Right renal pelvis (tissue), 4 donors: ENCODE results near the gene FALEC. TPM values are rescaled to one million over a fixed set of nuclear protein-coding genes. Genes with fewer than 3 reads are reported as not detected.

Experiments
- DNase-seq, 4 donors: peaks; one replicate each; pipeline ENCODE4 v3.0.0-alpha.2; 2013; ENCODE audit warnings: low read depth in 4 of 4, low spot score in 3 of 4, missing footprints in 1 of 4
- polyA plus RNA-seq, 4 donors: library from polyadenylated mRNA; unstranded; fragments of 120-200 nt; gene quantifications; one replicate each; pipeline ENCODE4 v1.2.1, GENCODE V29; 2013; ENCODE audit not compliant: insufficient read length in 4 of 4

FALEC gene
- polyA plus RNA-seq, result under 1 TPM in 2 of 4 donors, not detected in 2; 0.42 to 0.44 TPM

DNA sequence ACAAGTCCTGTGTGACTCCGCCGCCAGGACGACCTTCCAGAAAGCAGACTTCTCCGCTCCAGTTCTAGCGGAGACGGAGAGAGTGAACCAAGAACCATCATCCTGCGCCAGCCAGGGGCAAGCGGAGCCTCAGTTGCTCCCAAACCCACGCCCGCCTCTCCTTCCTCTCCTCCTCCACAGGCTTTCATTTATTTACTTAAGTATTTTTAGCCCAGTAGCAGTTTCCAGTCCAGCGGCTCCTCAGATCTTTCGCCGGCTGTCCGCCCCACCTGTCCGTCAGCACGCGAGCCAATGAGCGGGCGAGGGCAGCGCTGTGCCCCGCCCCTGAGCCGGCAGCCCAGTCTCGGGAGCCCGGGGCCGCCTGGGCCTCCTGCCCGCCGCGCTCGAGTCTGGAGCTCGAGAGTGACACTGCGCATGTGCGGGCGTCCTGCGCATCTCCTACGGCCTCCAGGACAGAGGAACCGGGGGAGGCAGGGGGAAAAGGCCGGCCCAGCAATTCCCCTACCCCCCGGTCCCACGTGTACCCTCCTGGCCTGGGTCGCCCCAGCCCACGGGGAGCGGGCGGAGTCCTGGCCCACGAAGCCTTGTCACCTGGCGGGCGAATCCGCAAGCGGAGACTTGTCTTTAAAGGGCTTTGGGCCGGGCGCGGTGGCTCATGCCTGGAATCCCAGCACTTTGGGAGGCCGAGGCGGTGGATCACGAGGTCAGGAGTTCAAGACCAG is at the start of gene FALEC:
Gene FALEC, plus strand, starts transcription at position 425 of the 722 bp plus-strand sequence.
- DNase-seq, result peak; percentile 87 to 94 (median 89)

GRCh38 chr1:150466964-150467363 is 48.6 kb upstream of the FALEC start:
- DNase-seq, result no peak

GRCh38 chr1:150469291-150469690 is 46.3 kb upstream of the FALEC start:
- DNase-seq, result no peak

DNA sequence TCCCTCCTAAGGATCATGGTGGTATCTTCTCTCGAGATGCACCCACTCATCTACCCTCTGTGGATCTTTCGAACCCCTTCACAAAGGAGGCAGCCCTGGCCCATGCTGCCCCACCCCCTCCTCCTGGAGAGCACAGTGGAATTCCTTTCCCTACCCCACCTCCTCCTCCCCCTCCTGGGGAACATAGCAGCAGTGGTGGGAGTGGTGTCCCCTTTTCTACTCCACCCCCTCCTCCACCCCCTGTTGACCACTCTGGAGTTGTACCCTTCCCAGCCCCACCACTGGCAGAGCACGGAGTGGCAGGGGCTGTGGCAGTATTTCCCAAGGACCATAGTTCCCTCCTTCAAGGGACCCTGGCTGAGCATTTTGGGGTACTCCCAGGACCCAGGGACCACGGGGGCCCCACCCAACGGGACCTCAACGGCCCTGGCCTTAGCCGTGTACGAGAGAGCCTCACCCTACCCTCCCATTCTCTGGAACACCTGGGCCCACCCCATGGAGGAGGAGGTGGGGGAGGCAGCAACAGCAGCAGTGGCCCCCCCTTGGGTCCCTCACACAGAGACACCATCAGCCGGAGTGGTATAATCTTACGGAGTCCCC is 42.9 kb upstream of the FALEC start:
- DNase-seq, result no peak

DNA sequence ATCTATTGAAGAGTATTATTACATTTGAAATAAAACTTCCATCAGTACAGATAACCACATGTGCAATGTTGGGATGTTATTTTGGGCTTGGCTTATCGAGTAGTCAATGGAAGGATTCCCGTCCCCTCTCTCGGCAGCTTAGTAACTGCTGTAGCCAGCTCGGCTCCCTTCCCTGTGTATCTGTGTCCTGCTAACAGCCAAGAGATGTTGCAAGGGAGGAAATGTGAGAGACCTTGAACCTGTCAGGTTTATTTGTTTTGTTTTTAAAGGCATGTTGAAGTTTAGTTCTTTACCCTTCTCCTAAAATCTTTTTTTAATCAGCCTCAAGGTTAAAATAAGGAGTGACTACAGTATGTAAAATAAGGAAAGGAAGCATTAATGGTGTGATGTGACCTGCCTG is 41.9 kb upstream of the FALEC start:
- no peak for DNase-seq

DNA sequence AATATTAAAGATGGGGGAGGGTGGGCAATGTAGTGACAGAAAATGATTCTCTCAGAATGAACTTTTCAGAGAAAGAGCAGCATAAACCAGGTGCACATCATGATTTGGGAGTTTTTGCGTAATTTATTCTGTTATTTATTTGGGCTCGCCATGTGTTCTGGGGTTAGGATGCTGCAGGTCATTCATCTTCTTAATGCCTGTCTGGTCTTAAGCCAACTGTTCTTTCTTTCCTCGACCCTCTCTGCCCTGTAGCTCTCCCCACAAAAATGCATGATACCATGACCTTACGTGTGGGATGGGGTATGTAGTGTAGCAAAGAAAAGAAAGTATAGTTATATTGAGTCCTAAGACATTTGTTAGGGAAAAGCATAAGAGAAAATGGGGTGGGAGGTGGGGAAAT is 40.7 kb upstream of the FALEC start:
- no peak for DNase-seq

DNA sequence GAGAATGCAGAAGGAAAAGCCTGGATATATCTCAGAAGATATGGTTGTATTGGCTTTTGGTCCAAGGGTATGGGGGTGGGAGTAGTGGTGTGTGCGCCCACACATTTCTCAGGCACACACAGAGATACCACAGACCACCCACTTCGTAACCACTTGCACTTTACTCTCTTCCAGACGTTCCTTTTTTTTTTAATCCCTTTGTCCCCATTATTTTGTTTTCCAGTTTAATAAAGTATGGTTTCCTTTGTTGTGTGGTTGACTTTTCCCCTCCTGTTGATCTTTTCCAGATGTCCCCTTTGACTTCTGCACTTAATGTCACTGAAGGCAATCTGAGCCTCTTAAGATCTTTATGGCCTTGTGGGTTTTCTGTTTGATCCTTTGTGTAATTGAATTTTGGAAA is 38.8 kb upstream of the FALEC start:
- no peak for DNase-seq

- DNase-seq, result no peak
Measured at GRCh38 chr1:150477320-150477719, 38.2 kb upstream of the FALEC start.

DNA sequence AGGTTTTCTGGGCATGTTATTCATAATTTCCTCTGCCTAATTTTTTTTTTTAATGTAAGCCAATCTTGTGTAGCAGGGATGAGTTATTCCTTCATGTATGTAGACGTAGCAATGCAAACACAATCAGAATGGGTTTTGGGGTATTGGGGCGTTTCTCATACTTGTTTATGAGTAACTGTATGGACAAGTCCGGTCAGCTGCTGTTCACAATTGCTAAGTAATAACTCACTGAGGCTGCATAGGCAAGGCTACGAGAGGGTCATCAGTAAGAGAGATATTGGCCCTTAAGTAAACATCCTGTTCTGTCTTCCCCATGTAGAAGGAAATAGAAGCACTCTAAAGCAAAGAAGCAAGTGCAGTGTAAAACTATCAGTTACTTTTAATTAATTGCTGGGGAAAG is 37.8 kb upstream of the FALEC start:
- no peak for DNase-seq

DNA sequence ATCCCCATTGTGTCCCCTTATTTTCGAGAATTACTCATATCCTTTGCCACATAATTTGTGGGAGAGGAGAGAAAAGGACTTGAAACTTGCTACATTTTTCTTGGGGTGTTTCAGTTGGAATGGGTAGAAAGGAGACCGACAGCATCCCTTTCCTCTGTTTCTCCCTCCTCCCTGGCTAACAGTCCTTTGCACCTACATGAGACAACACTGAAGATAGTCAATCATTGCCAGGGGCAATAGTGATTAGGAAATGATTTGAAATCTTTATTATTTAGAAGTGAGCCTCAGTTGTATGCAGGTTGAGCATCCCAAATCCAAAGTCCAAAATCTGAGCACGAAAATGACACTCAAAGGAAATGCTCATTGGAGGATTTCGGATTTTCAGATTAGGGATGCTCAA is 36.2 kb upstream of the FALEC start:
- DNase-seq, result no peak

GRCh38 chr1:150479927-150480352 is 35.6 kb upstream of the FALEC start:
- DNase-seq, result no peak

DNA sequence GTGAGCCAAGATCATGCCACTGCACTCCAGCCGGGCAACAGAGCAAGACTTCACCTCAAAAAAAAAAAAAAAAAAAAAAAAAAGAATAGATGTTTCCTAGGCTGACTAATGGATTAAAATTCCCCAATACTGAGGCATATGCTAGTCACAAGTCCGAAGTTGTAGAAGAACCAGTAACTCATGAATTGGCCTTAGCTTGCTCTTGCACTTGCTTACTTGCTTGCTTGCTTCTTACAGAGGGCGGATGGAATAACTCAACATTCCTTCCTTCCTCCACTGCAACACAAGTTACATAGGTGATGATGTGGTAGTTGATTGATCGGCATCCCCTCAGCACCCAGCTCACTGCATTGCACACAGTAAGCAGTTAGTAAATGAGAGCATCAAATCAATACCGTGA is 31.1 kb upstream of the FALEC start:
- no peak for DNase-seq

DNA sequence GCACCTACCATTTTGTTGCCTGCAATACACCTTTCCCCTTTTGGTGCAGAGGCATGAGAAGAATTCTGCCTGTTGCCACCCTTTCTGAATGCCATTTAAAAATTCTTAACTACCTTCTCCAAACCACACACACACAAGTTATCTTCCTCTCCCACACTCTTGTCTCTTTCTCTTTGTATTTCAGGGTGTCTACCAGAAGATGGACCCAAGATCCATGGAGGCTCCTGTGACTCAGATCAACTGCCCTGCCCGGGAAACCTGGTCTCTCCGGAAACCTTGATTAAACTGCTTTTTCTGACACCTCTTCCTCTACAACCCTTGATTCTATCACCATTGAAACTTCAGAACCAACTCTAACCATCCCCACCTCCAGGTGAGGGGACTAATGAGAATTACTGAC is 30.7 kb upstream of the FALEC start:
- DNase-seq, result no peak

GRCh38 chr1:150486966-150487762 is 28.4 kb upstream of the FALEC start, which contains the start of gene TARS2:
Gene TARS2 (plus strand): TSS chr1:150487419. CDS start chr1:150487451, 32 bp downstream.
- peak; percentile 94 to 97 (median 96) for DNase-seq

DNA sequence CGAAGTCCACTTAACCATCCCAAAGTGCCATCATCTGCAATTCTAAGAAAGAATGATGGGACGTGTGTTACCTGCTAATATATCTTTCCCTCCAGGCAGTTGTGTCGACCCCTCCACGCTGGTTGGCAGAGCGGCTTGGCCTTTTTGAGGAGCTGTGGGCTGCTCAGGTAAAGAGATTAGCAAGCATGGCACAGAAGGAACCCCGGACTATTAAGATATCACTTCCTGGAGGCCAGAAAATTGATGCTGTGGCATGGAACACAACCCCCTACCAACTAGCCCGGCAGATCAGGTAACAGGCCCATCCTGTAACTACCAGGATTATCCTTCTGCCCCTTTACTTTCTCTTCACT is 27.8 kb upstream of the FALEC start:
- DNase-seq, result no peak

DNA sequence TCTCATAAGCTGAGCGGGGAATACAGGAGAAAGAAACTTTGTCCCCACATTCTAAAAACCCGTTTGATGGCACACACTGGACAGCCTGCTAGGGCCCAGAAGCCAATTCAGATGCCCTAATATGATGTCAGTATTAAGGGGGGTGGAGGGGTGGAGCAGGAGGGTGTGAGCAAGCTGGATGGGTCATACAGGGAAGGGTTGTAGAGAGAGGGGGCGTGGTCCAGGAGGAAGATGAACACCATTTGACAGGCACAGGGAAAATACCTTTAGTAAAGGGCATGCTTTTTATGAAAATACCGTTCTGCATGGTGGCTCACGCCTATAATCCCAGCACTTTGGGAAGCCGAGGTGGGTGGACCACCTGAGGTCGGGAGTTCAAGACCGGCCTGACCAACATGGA is 22.4 kb upstream of the FALEC start:
- no peak for DNase-seq

DNA sequence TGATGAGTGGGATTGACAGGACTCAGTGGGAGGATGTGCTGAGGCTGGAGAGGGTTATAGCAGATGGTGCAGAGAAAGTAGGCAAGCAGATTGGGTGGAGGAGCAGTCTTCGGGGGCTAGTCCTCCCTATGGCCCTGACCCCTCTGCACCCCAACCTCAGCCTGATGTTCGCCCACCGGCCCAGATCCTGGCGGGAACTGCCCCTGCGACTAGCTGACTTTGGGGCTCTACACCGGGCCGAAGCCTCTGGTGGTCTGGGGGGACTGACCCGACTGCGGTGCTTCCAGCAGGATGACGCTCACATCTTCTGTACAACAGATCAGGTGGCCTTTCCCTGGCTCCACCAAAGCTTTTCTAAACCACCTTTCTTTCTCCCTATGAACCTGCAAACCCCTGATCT is 17.2 kb upstream of the FALEC start:
- no peak for DNase-seq

- no peak for DNase-seq
Measured at GRCh38 chr1:150505431-150505830, 10.1 kb upstream of the FALEC start.

DNA sequence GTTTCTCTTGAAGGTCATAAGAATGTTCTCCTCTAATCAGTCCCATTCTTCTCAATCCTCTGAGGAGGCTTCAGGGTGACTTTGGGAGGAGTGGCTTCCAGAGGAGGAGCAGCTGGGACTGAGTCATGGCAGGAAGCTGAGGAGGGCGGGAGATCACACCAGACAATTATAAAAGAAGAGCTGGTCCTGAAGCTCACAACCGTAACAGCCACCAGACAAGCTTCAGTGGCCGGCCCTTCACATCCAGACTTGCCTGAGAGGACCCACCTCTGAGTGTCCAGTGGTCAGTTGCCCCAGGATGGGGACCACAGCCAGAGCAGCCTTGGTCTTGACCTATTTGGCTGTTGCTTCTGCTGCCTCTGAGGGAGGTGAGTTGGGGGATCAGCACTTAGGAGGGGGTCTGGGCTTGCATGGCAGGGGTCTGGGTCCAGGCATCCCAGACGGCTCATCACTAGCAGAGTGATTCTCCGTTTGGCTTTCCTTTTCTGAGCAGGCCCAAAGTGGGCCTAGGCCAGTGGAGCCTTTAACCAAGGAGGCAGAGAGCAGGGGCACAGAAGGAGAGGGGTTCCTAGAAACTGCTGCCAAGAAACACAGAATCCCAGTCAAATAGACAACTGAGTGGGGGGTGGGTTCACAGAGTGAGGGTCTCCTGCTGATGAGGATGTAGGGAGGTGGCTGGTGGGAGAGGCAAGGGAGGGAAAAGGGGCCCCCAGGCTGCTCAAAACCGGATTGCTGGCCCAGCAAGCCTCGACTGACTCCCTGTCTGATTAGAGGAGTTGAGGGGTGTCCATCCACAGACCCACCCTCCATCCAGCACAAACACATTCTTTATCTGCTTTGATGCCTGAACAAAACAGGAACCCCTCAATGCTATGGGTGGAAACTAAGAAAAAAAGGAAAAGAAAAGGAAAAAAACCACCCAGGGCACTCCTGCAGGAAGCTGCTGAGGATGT is 7.4 kb upstream of the FALEC start, which contains the start of gene ECM1:
Gene ECM1, plus strand, starts transcription at position 198 of the 953 bp plus-strand sequence. Its CDS starts 101 bp downstream, at position 299.
- no peak for DNase-seq

DNA sequence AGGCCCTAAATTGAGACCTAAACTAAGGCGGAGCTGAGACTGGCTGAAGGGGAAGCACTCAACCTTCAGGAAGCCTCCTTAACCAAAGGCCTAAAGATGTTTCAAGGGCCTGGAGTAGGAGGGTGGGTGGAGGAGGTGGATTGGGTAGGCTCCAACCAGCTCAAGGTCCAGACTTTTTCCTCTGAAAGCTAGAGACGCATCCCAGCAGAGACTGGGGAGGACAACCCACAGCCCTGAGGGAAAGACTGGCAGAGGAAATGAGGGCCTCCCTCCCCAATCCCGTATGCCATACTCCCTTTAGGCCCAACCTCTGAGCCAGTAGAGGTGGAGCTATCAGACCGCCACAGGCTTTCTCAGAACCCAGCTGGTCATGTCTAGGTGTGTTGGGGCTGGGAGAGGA is 6.6 kb upstream of the FALEC start:
- no peak for DNase-seq
